Measurements from ENCODE around the gene SRSF12.

The SRSF12 gene

GRCh38 chr6:89098461-89098860 is 19.4 kb downstream of the SRSF12 start:
- H3K4me1 ChIP-seq (ENCODE audit: insufficient read depth, low read length): no peaks in the 10 kb centered on the region
- H3K9me3 ChIP-seq (ENCODE audit: control insufficient read depth, insufficient read depth, low read length): no peaks in the 10 kb centered on the region
- no peaks in the 10 kb centered on the region for H3K36me3 ChIP-seq (ENCODE audit: insufficient read depth, low read length)
- no peak overlapping the region for H3K9ac ChIP-seq (ENCODE audit: low read depth, low read length)

GRCh38 chr6:89087881-89088280 is 30.0 kb downstream of the SRSF12 start:
- H3K9ac ChIP-seq (ENCODE audit: low read depth, low read length): no peak overlapping the region
- H3K9me3 ChIP-seq (ENCODE audit: control insufficient read depth, insufficient read depth, low read length): no peaks in the 10 kb centered on the region
- peaks cover 15% of the 10 kb centered on the region for H3K4me1 ChIP-seq (ENCODE audit: insufficient read depth, low read length)
- no peaks in the 10 kb centered on the region for H3K36me3 ChIP-seq (ENCODE audit: insufficient read depth, low read length)

GRCh38 chr6:89085409-89086205 is 32.3 kb downstream of the SRSF12 start:
- Histone ChIP-seq H3K36me3 (ENCODE audit: insufficient read depth, low read length) (no peaks in the 10 kb centered on the region), H3K9me3 (ENCODE audit: control insufficient read depth, insufficient read depth, low read length) (no peaks in the 10 kb centered on the region), H3K4me1 (ENCODE audit: insufficient read depth, low read length) (peaks cover 15% of the 10 kb centered on the region), H3K9ac (ENCODE audit: low read depth, low read length) (no peak overlapping the region)

- Histone ChIP-seq H3K9me3 (ENCODE audit: control insufficient read depth, insufficient read depth, low read length) (no peaks in the 10 kb centered on the region), H3K9ac (ENCODE audit: low read depth, low read length) (no peak overlapping the region), H3K4me1 (ENCODE audit: insufficient read depth, low read length) (peaks cover 15% of the 10 kb centered on the region), H3K36me3 (ENCODE audit: insufficient read depth, low read length) (no peaks in the 10 kb centered on the region)
Observed at GRCh38 chr6:89084954-89085353, 32.9 kb downstream of the SRSF12 start.

GRCh38 chr6:89084542-89084941 is 33.3 kb downstream of the SRSF12 start:
- Histone ChIP-seq H3K36me3 (ENCODE audit: insufficient read depth, low read length) (no peaks in the 10 kb centered on the region), H3K9me3 (ENCODE audit: control insufficient read depth, insufficient read depth, low read length) (no peaks in the 10 kb centered on the region), H3K9ac (ENCODE audit: low read depth, low read length) (no peak overlapping the region), H3K4me1 (ENCODE audit: insufficient read depth, low read length) (peaks cover 11% of the 10 kb centered on the region)

- Histone ChIP-seq H3K9ac (ENCODE audit: low read depth, low read length) (peak overlapping the region; percentile 88), H3K36me3 (ENCODE audit: insufficient read depth, low read length) (no peaks in the 10 kb centered on the region)
Observed at GRCh38 chr6:89082486-89082891, 35.4 kb downstream of the SRSF12 start.

GRCh38 chr6:89081423-89082322 is 36.2 kb downstream of the SRSF12 start:
- H3K9ac ChIP-seq (ENCODE audit: low read depth, low read length): peak overlapping the region; percentile 91
- H3K36me3 ChIP-seq (ENCODE audit: insufficient read depth, low read length): no peaks in the 10 kb centered on the region
- H3K9me3 ChIP-seq (ENCODE audit: control insufficient read depth, insufficient read depth, low read length): no peaks in the 10 kb centered on the region
- peaks cover 11% of the 10 kb centered on the region for H3K4me1 ChIP-seq (ENCODE audit: insufficient read depth, low read length)

More at GRCh38 chr6:89082486-89082891, 35.4 kb downstream of the SRSF12 start:
- Histone ChIP-seq H3K4me1 (ENCODE audit: insufficient read depth, low read length) (peaks cover 11% of the 10 kb centered on the region), H3K9me3 (ENCODE audit: control insufficient read depth, insufficient read depth, low read length) (no peaks in the 10 kb centered on the region)

GRCh38 chr6:89081129-89081422 is 36.8 kb downstream of the SRSF12 start:
- H3K9me3 ChIP-seq (ENCODE audit: control insufficient read depth, insufficient read depth, low read length): no peaks in the 10 kb centered on the region
- H3K36me3 ChIP-seq (ENCODE audit: insufficient read depth, low read length): no peaks in the 10 kb centered on the region
- H3K4me1 ChIP-seq (ENCODE audit: insufficient read depth, low read length): peaks cover 11% of the 10 kb centered on the region
- H3K9ac ChIP-seq (ENCODE audit: low read depth, low read length): peak overlapping the region; percentile 91

- H3K4me1 ChIP-seq (ENCODE audit: insufficient read depth, low read length): peaks cover 11% of the 10 kb centered on the region
- H3K9ac ChIP-seq (ENCODE audit: low read depth, low read length): peak within 1 kb of the TSS; percentile 91
- no peaks in the 10 kb centered on the region for H3K9me3 ChIP-seq (ENCODE audit: control insufficient read depth, insufficient read depth, low read length)
- H3K36me3 ChIP-seq (ENCODE audit: insufficient read depth, low read length): no peaks in the 10 kb centered on the region
Observed at GRCh38 chr6:89080281-89081128, 37.4 kb downstream of the SRSF12 start, which contains the start of gene PNRC1. TSS of gene PNRC1 (plus strand) at chr6:89080751. CDS start at chr6:89080895, 144 bp downstream.

- H3K9ac ChIP-seq (ENCODE audit: low read depth, low read length): peak overlapping the region; percentile 59
- peaks cover 11% of the 10 kb centered on the region for H3K4me1 ChIP-seq (ENCODE audit: insufficient read depth, low read length)
- H3K36me3 ChIP-seq (ENCODE audit: insufficient read depth, low read length): no peaks in the 10 kb centered on the region
- no peaks in the 10 kb centered on the region for H3K9me3 ChIP-seq (ENCODE audit: control insufficient read depth, insufficient read depth, low read length)
Observed at GRCh38 chr6:89079511-89080234, 38.2 kb downstream of the SRSF12 start.

- Histone ChIP-seq H3K9ac (ENCODE audit: low read depth, low read length) (no peak overlapping the region), H3K4me1 (ENCODE audit: insufficient read depth, low read length) (no peaks in the 10 kb centered on the region), H3K9me3 (ENCODE audit: control insufficient read depth, insufficient read depth, low read length) (peaks cover 7% of the 10 kb centered on the region; the same call in 1 of the 2 replicates), H3K36me3 (ENCODE audit: insufficient read depth, low read length) (no peaks in the 10 kb centered on the region)
Observed at GRCh38 chr6:89073840-89074239, 44.0 kb downstream of the SRSF12 start.

GRCh38 chr6:89073014-89073620 is 44.8 kb downstream of the SRSF12 start:
- H3K9me3 ChIP-seq (ENCODE audit: control insufficient read depth, insufficient read depth, low read length): peaks cover 7% of the 10 kb centered on the region; the same call in 1 of the 2 replicates
- H3K36me3 ChIP-seq (ENCODE audit: insufficient read depth, low read length): no peaks in the 10 kb centered on the region
- H3K9ac ChIP-seq (ENCODE audit: low read depth, low read length): no peak overlapping the region
- H3K4me1 ChIP-seq (ENCODE audit: insufficient read depth, low read length): no peaks in the 10 kb centered on the region

- Histone ChIP-seq H3K9me3 (ENCODE audit: control insufficient read depth, insufficient read depth, low read length) (peaks cover 7% of the 10 kb centered on the region; the same call in 1 of the 2 replicates), H3K36me3 (ENCODE audit: insufficient read depth, low read length) (no peaks in the 10 kb centered on the region), H3K4me1 (ENCODE audit: insufficient read depth, low read length) (no peaks in the 10 kb centered on the region), H3K9ac (ENCODE audit: low read depth, low read length) (no peak overlapping the region)
Observed at GRCh38 chr6:89071036-89071435, 46.8 kb downstream of the SRSF12 start.
